H1 (cell line): ENCODE data around the gene PIK3R5. TPM values are rescaled to one million over a fixed set of nuclear protein-coding genes. Genes with fewer than 3 reads are reported as not detected.

Source experiments
- GTF2F1 ChIP-seq: IDR thresholded peaks from 2 replicates; pipeline ENCODE4 v1.6.1; 2012; ENCODE audit warnings: low read depth, low read length, improper control_type of control experiment, borderline replicate concordance
- SAP30 ChIP-seq: fragments of 300-600 bp; sonication (generic); IDR thresholded peaks from 2 replicates; pipeline ENCODE4 v1.7.1; 2012; ENCODE audit warnings: low read length, moderate library complexity, mild to moderate bottlenecking, inconsistent platforms; ENCODE audit not compliant: insufficient read depth, insufficient replicate concordance
- SIRT6 ChIP-seq: IDR thresholded peaks from one replicate; pipeline ENCODE4 v1.7.1; 2012; ENCODE audit warnings: low read length, inconsistent platforms
- SIX5 ChIP-seq: IDR thresholded peaks from 2 replicates; pipeline ENCODE4 v1.6.1; 2011; ENCODE audit warnings: mild to moderate bottlenecking, low read depth, low read length
- YY1 ChIP-seq: IDR thresholded peaks from 2 replicates; pipeline ENCODE4 v1.6.1; 2011; ENCODE audit warnings: low read depth, mild to moderate bottlenecking, low read length
- polyA plus RNA-seq, 7 experiments: library from polyadenylated mRNA; depleted of rRNA in 3 of 7; stranded (reverse) in 5 of 7; unstranded in 2 of 7; fragments of >200 nt in 5 of 7; fragments of 200-250 nt in 2 of 7; gene quantifications; 1 replicate in 5 of 7; 2 replicates in 1 of 7; 4 replicates in 1 of 7; pipeline versions ENCODE4 v1.2.1 to v1.2.3, GENCODE V29; 2011 to 2013; ENCODE audit warnings: missing spikeins in 2 of 7, mixed read lengths in 2 of 7
- total RNA-seq: library from RNA; stranded (reverse); fragmentation: NEBNext Ultra II Directional; extraction: Animal tissue kit (Norgen Biotek cat#: 25700); gene quantifications from 2 replicates; pipeline ENCODE4 v1.2.1, GENCODE V29; 2021
- TF ChIP-seq, protein P1 (sequence below): IDR thresholded peaks from 2 replicates; pipeline ENCODE4 v1.6.1; 2012; ENCODE audit warnings: low read length, inconsistent platforms
- TF ChIP-seq, protein P2 (sequence below): IDR thresholded peaks from 2 replicates; pipeline ENCODE4 v1.6.1; 2012; ENCODE audit warnings: inconsistent platforms
- TF ChIP-seq, protein P3 (sequence below): IDR thresholded peaks from 2 replicates; pipeline ENCODE4 v1.6.1; 2011; ENCODE audit warnings: low read length, improper control_type of control experiment

PIK3R5 gene
- total and polyA plus RNA-seq, 2 of the 8 experiments (the other 6 are each of a cell fraction or from before 2014, with no cell fraction given) = 2.7 to 4.3 TPM

DNA sequence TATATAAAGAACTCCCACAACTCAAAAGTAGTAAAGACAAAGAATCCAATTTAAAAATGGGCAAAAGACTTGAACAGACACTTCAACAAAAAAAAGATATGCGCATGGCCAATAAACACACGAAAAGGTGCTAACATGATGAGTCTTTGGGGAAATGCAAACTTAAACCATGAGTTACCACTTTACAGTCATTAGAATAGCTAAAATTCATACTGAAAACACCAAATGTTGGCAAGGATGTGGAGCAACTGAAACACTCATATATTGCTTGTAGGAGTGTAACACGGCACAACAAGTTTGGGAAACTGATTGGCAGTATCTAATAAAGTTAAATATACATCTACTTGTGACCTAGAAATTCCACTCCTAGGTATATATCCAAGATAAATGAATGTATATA, 3.0 kb upstream of the PIK3R5 start (continued):
- TF ChIP-seq GTF2F1 = no peak
- TF ChIP-seq, protein P1, sequence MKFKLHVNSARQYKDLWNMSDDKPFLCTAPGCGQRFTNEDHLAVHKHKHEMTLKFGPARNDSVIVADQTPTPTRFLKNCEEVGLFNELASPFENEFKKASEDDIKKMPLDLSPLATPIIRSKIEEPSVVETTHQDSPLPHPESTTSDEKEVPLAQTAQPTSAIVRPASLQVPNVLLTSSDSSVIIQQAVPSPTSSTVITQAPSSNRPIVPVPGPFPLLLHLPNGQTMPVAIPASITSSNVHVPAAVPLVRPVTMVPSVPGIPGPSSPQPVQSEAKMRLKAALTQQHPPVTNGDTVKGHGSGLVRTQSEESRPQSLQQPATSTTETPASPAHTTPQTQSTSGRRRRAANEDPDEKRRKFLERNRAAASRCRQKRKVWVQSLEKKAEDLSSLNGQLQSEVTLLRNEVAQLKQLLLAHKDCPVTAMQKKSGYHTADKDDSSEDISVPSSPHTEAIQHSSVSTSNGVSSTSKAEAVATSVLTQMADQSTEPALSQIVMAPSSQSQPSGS = no peak
- TF ChIP-seq SIX5 = no peak
- TF ChIP-seq SAP30 = no peak
- TF ChIP-seq, protein P2, sequence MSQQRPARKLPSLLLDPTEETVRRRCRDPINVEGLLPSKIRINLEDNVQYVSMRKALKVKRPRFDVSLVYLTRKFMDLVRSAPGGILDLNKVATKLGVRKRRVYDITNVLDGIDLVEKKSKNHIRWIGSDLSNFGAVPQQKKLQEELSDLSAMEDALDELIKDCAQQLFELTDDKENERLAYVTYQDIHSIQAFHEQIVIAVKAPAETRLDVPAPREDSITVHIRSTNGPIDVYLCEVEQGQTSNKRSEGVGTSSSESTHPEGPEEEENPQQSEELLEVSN = no peak
- TF ChIP-seq, protein P3, sequence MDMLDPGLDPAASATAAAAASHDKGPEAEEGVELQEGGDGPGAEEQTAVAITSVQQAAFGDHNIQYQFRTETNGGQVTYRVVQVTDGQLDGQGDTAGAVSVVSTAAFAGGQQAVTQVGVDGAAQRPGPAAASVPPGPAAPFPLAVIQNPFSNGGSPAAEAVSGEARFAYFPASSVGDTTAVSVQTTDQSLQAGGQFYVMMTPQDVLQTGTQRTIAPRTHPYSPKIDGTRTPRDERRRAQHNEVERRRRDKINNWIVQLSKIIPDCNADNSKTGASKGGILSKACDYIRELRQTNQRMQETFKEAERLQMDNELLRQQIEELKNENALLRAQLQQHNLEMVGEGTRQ = no peak
- TF ChIP-seq YY1 = no peak
- TF ChIP-seq SIRT6 = no peak
